CD4-positive, alpha-beta memory T cell (primary cell): Measurements from ENCODE around the gene GALNT15. TPM values are rescaled to one million over a fixed set of nuclear protein-coding genes. Genes with fewer than 3 reads are reported as not detected.

Experiments
- CTCF ChIA-PET: fragments of 350-600 bp; sonication (Branson Sonifier 250); formaldehyde crosslinking; loops from one replicate; lab custom pipeline; 2021; ENCODE audit warnings: inconsistent platforms; ENCODE audit not compliant: partially characterized antibody; lab: Charles Lee
- POLR2A ChIA-PET: fragments of 350-600 bp; sonication (Branson Sonifier 250); formaldehyde crosslinking; loops from one replicate; lab custom pipeline; 2021; ENCODE audit not compliant: partially characterized antibody; lab: Charles Lee
- DNase-seq, 5 donors: peaks; one replicate each; pipeline versions ENCODE4 v3.0.0 to v3.0.0-alpha.2; 2020 to 2022; ENCODE audit warnings: mixed read lengths in 1 of 5
- H3K27ac ChIP-seq: one replicate; pipeline ENCODE4 v1.7.0; 2013; ENCODE audit warnings: low read depth, low read length
- H3K27me3 ChIP-seq: 2 replicates; pipeline ENCODE4 v1.7.0; 2013; ENCODE audit warnings: mild to moderate bottlenecking, low read length, moderate library complexity; ENCODE audit not compliant: insufficient read depth
- H3K36me3 ChIP-seq: 2 replicates; pipeline ENCODE4 v1.7.0; 2013; ENCODE audit warnings: mild to moderate bottlenecking, low read length, moderate library complexity; ENCODE audit not compliant: insufficient read depth
- H3K4me1 ChIP-seq: 2 replicates; pipeline ENCODE4 v1.7.0; 2013; ENCODE audit warnings: mild to moderate bottlenecking, low read length, moderate library complexity; ENCODE audit not compliant: insufficient read depth
- H3K4me3 ChIP-seq, 2 donors: one replicate each; pipeline ENCODE4 v1.7.0; 2013; ENCODE audit warnings: low read length in 2 of 2, mild to moderate bottlenecking in 1 of 2
- H3K9me3 ChIP-seq, 2 donors: one replicate each; pipeline ENCODE4 v1.7.0; 2013; ENCODE audit warnings: low read length in 2 of 2, control low read depth in 1 of 2; ENCODE audit not compliant: control insufficient read depth in 1 of 2
- H3K27ac Mint-ChIP-seq, 7 donors: one replicate each; pipeline ENCODE4 v1.8.0; 2020 to 2021; ENCODE audit warnings: mixed read lengths in 7 of 7, mild to moderate bottlenecking in 6 of 7, inconsistent platforms in 3 of 7, moderate library complexity in 3 of 7
- H3K27me3 Mint-ChIP-seq, 2 donors: one replicate each; pipeline ENCODE4 v1.8.0; 2020 to 2021; ENCODE audit warnings: mixed read lengths in 2 of 2
- H3K36me3 Mint-ChIP-seq, 2 donors: one replicate each; pipeline ENCODE4 v1.8.0; 2020 to 2021; ENCODE audit warnings: mixed read lengths in 2 of 2, inconsistent platforms in 1 of 2, mild to moderate bottlenecking in 1 of 2
- H3K4me1 Mint-ChIP-seq, 4 donors: one replicate each; pipeline ENCODE4 v1.8.0; 2020 to 2021; ENCODE audit warnings: mixed read lengths in 4 of 4, mild to moderate bottlenecking in 1 of 4
- H3K4me3 Mint-ChIP-seq, 8 donors: one replicate each; pipeline ENCODE4 v1.8.0; 2020 to 2021; ENCODE audit warnings: mixed read lengths in 8 of 8, mild to moderate bottlenecking in 7 of 8, moderate library complexity in 6 of 8, inconsistent platforms in 3 of 8
- H3K9me3 Mint-ChIP-seq, 8 donors: one replicate each; pipeline ENCODE4 v1.8.0; 2020 to 2021; ENCODE audit warnings: mixed read lengths in 8 of 8, mild to moderate bottlenecking in 5 of 8, inconsistent platforms in 3 of 8, moderate library complexity in 1 of 8
- intact Hi-C: fragments of 100-400 bp; cut with micrococcal nuclease; formaldehyde crosslinking; loops from one replicate; pipeline ENCODE4 v1.15.1; 2023
- polyA plus RNA-seq, 2 donors: library from polyadenylated mRNA; unstranded; fragments of 300-500 nt; fragmentation: Illumina TruSeq; gene quantifications; one replicate each; pipeline ENCODE4 v1.2.3, GENCODE V29; 2021
- total RNA-seq, 2 experiments: library from RNA; stranded (reverse); gene quantifications; one replicate each; pipeline ENCODE4 v1.2.3, GENCODE V29; 2021

Gene GALNT15
- total and polyA plus RNA-seq, 4 experiments from 2014 or later = not detected

DNA sequence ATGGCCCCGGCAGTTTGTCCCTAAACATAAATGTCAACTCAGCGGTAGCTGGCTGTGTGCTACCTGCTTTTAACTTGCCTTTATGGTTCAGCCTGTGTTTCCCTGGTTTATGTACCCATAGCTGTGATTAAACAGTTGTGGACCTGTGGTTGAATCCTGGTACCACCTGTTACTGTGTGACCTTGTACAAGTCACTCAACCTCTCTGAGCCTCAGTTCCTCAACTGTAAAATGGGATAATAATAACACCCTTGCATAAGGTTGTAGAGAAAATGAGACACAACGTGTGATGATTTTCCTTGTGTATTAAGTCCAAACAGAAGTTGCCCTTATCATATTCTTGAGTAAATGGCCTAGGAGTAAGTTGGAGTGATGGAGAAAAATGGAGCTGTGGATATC lies 6.3 kb downstream of the GALNT15 start:
- no peak overlapping the region for H3K4me3 ChIP-seq
- DNase-seq = no peak
- no peaks in the 10 kb centered on the region for H3K4me1 ChIP-seq
- CTCF ChIA-PET = interaction anchor here (0.7 to 0.9 kb wide), 2 partner anchors 8 to 975 kb away, joined by 3 to 4 read pairs; partner anchors contain the start of gene CAPN7
- H3K27me3 ChIP-seq = no peaks in the 10 kb centered on the region
- H3K27ac ChIP-seq = no peak overlapping the region
- POLR2A ChIA-PET = no interaction called here
- Mint-ChIP-seq H3K27ac (no peak overlapping the region), H3K4me1 (peaks cover 4 to 8% (median 6%) of the 10 kb centered on the region in 4 donors), H3K9me3 (peaks cover 0 to 2% (median 0%) of the 10 kb centered on the region in 8 donors), H3K27me3 (peaks cover 8 to 14% of the 10 kb centered on the region in 2 donors), H3K4me3 (no peak overlapping the region), H3K36me3 (no peaks in the 10 kb centered on the region)
- no peaks in the 10 kb centered on the region for H3K36me3 ChIP-seq
- intact Hi-C loops = no loop called here
- H3K9me3 ChIP-seq = no peaks in the 10 kb centered on the region

GRCh38 chr3:16181361-16181760 lies 6.9 kb downstream of the GALNT15 start:
- H3K27me3 ChIP-seq = no peaks in the 10 kb centered on the region
- H3K4me1 Mint-ChIP-seq = peaks cover 4 to 8% (median 6%) of the 10 kb centered on the region in 4 donors
- no peak for DNase-seq
- CTCF ChIA-PET = interaction anchor here (0.7 kb wide), 1 partner anchor 8 kb away, joined by 3 read pairs; no protein-coding TSS in a partner anchor
- no peak overlapping the region for H3K27ac ChIP-seq
- H3K36me3 ChIP-seq = no peaks in the 10 kb centered on the region
- POLR2A ChIA-PET = no interaction called here
- no peaks in the 10 kb centered on the region for H3K9me3 ChIP-seq
- intact Hi-C loops = no loop called here
- H3K27ac Mint-ChIP-seq = no peak overlapping the region
- H3K27me3 Mint-ChIP-seq = peaks cover 8 to 12% of the 10 kb centered on the region in 2 donors
- no peaks in the 10 kb centered on the region for H3K36me3 Mint-ChIP-seq
- H3K4me3 Mint-ChIP-seq = no peak overlapping the region
- H3K9me3 Mint-ChIP-seq = peaks cover 0 to 2% (median 0%) of the 10 kb centered on the region in 8 donors
- no peak overlapping the region for H3K4me3 ChIP-seq
- H3K4me1 ChIP-seq = no peaks in the 10 kb centered on the region

GRCh38 chr3:16182183-16182582 lies 7.7 kb downstream of the GALNT15 start:
- intact Hi-C loops = no loop called here
- POLR2A ChIA-PET = no interaction called here
- no peak for DNase-seq
- no peaks in the 10 kb centered on the region for H3K36me3 Mint-ChIP-seq
- H3K9me3 Mint-ChIP-seq = peaks cover 0 to 2% (median 0%) of the 10 kb centered on the region in 8 donors
- Histone ChIP-seq H3K9me3 (no peaks in the 10 kb centered on the region), H3K27ac (no peak overlapping the region), H3K27me3 (no peaks in the 10 kb centered on the region), H3K4me1 (no peaks in the 10 kb centered on the region), H3K4me3 (no peak overlapping the region), H3K36me3 (no peaks in the 10 kb centered on the region)
- peaks cover 4 to 8% (median 6%) of the 10 kb centered on the region in 4 donors for H3K4me1 Mint-ChIP-seq
- H3K27me3 Mint-ChIP-seq = peaks cover 4 to 10% of the 10 kb centered on the region in 2 donors
- no peak overlapping the region for H3K4me3 Mint-ChIP-seq
- no peak overlapping the region for H3K27ac Mint-ChIP-seq
- CTCF ChIA-PET = no interaction called here

- Histone ChIP-seq H3K27me3 (no peaks in the 10 kb centered on the region), H3K27ac (no peak overlapping the region), H3K4me1 (no peaks in the 10 kb centered on the region), H3K36me3 (no peaks in the 10 kb centered on the region), H3K4me3 (no peak overlapping the region), H3K9me3 (no peaks in the 10 kb centered on the region)
- ChIA-PET POLR2A (no interaction called here), CTCF (interaction anchor here (1.0 kb wide), 1 partner anchor 133 kb away, joined by 3 read pairs; no protein-coding TSS in a partner anchor)
- Mint-ChIP-seq H3K9me3 (peaks cover 0 to 2% (median 0%) of the 10 kb centered on the region in 8 donors), H3K27ac (no peak overlapping the region), H3K27me3 (peaks cover 3 to 6% of the 10 kb centered on the region in 2 donors), H3K36me3 (no peaks in the 10 kb centered on the region), H3K4me3 (no peak overlapping the region), H3K4me1 (peaks cover 4 to 8% (median 6%) of the 10 kb centered on the region in 4 donors)
- no peak for DNase-seq
- intact Hi-C loops = no loop called here
Measured at GRCh38 chr3:16182612-16183011, 8.1 kb downstream of the GALNT15 start.

GRCh38 chr3:16183082-16183481 lies 8.6 kb downstream of the GALNT15 start:
- H3K27me3 ChIP-seq = no peaks in the 10 kb centered on the region
- Mint-ChIP-seq H3K27ac (no peak overlapping the region), H3K4me3 (no peak overlapping the region), H3K27me3 (peaks cover 0 to 3% of the 10 kb centered on the region in 2 donors), H3K4me1 (peaks cover 2 to 8% (median 2%) of the 10 kb centered on the region in 4 donors), H3K36me3 (no peaks in the 10 kb centered on the region), H3K9me3 (peaks cover 0 to 2% (median 0%) of the 10 kb centered on the region in 8 donors)
- CTCF ChIA-PET = interaction anchor here (1.0 kb wide), 1 partner anchor 133 kb away, joined by 3 read pairs; no protein-coding TSS in a partner anchor
- DNase-seq = no peak
- intact Hi-C loops = no loop called here
- no peak overlapping the region for H3K27ac ChIP-seq
- H3K4me1 ChIP-seq = no peaks in the 10 kb centered on the region
- H3K4me3 ChIP-seq = no peak overlapping the region
- POLR2A ChIA-PET = no interaction called here
- no peaks in the 10 kb centered on the region for H3K9me3 ChIP-seq
- H3K36me3 ChIP-seq = no peaks in the 10 kb centered on the region

DNA sequence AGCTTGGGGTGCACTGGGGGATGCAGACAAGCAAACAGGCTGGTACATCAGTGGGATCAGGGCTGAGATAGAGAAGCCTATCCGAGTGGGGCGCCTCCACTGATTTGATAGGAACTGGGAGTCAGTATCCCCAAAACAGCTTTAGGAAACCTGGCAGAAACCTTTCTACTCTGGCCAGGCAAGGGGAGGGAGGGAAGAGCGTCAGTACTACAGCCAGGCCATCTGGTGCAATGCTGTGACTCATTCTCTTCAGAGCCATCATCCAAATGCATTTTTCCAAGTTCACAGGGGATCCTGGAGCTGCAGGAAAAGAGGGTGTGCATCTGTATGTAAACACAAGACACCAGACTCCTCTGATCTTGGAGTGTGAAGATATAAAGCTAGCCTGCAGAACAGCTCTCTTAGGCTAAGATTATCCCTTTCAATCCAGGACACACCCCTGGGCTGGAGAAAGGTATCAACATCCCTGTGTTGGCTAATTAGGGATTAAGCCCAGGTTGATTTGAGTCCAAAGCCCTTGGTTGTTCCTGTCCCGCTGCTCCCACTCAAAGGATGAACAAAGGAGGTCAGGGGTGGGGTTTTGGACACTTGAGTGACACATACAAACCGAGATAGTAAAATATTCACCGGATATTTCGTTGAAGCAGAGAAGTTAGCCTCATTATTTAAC lies 9.3 kb downstream of the GALNT15 start:
- intact Hi-C loops = no loop called here
- Histone ChIP-seq H3K4me1 (no peaks in the 10 kb centered on the region), H3K36me3 (no peaks in the 10 kb centered on the region), H3K27ac (no peak overlapping the region), H3K27me3 (no peaks in the 10 kb centered on the region), H3K4me3 (no peak overlapping the region), H3K9me3 (no peaks in the 10 kb centered on the region)
- peaks cover 0 to 5% (median 0%) of the 10 kb centered on the region in 4 donors for H3K4me1 Mint-ChIP-seq
- H3K27me3 Mint-ChIP-seq = peaks cover 0 to 2% of the 10 kb centered on the region in 2 donors
- H3K9me3 Mint-ChIP-seq = peaks cover 0 to 2% (median 0%) of the 10 kb centered on the region in 8 donors
- POLR2A ChIA-PET = no interaction called here
- no peak for DNase-seq
- H3K27ac Mint-ChIP-seq = no peak overlapping the region
- no peak overlapping the region for H3K4me3 Mint-ChIP-seq
- CTCF ChIA-PET = interaction anchor here (1.0 kb wide), 1 partner anchor 134 kb away, joined by 3 read pairs; no protein-coding TSS in a partner anchor
- no peaks in the 10 kb centered on the region for H3K36me3 Mint-ChIP-seq

DNA sequence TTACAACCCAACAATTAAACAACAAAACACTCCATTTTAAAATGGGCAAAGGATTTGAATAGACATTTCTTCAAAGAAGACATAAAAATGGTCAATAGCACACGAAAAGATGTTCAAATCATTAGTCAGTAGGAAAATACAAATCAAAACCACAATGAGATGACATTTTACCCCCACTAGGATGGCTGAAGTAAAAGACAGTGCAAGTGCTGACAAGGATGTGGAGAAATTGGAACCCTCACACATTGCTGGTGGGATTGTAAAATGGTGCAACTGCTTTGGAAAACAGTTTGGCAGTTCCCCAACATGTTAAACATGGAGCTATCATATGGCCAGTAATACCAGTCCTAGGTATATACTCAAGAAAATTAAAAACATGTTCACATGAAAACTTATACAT lies 11.6 kb downstream of the GALNT15 start:
- CTCF ChIA-PET = interaction anchor here (1.3 to 1.6 kb wide), 2 partner anchors 8 to 10 kb away, joined by 3 to 5 read pairs; no protein-coding TSS in a partner anchor
- Mint-ChIP-seq H3K4me1 (no peaks in the 10 kb centered on the region), H3K27ac (no peak overlapping the region), H3K27me3 (peaks cover 0 to 2% of the 10 kb centered on the region in 2 donors), H3K4me3 (no peak overlapping the region), H3K9me3 (peaks cover 0 to 2% (median 0%) of the 10 kb centered on the region in 8 donors), H3K36me3 (no peaks in the 10 kb centered on the region)
- DNase-seq = no peak
- Histone ChIP-seq H3K27me3 (no peaks in the 10 kb centered on the region), H3K4me1 (no peaks in the 10 kb centered on the region), H3K9me3 (no peaks in the 10 kb centered on the region), H3K27ac (no peak overlapping the region), H3K36me3 (no peaks in the 10 kb centered on the region), H3K4me3 (no peak overlapping the region)
- POLR2A ChIA-PET = no interaction called here
- intact Hi-C loops = no loop called here
